IPS-18a (cell line): ENCODE data around the gene RRAGA.
A peak's percentile ranks its signal among the peaks of the same experiment; 100 is the strongest.

Experiments
- H3K27ac ChIP-seq: one replicate; pipeline ENCODE4 v1.5.1; 2013; ENCODE audit warnings: low read length
- H3K27me3 ChIP-seq: one replicate; pipeline ENCODE4 v1.6.1; 2013; ENCODE audit warnings: mild to moderate bottlenecking, low read length; ENCODE audit not compliant: control insufficient read depth, insufficient read depth
- H3K36me3 ChIP-seq: one replicate; pipeline ENCODE4 v1.6.1; 2013; ENCODE audit warnings: low read depth, low read length; ENCODE audit not compliant: control insufficient read depth
- H3K4me1 ChIP-seq: one replicate; pipeline ENCODE4 v1.6.1; 2013; ENCODE audit warnings: low read depth, low read length; ENCODE audit not compliant: control insufficient read depth
- H3K4me3 ChIP-seq: one replicate; pipeline ENCODE4 v1.5.1; 2013; ENCODE audit warnings: low read length
- H3K9ac ChIP-seq: one replicate; pipeline ENCODE4 v1.6.1; 2013; ENCODE audit warnings: mild to moderate bottlenecking, low read length, moderate library complexity
- H3K9me3 ChIP-seq: one replicate; pipeline ENCODE4 v1.6.1; 2013; ENCODE audit warnings: low read depth, low read length; ENCODE audit not compliant: control insufficient read depth

RRAGA gene

GRCh38 chr9:19030899-19031298, 18.3 kb upstream of the RRAGA start:
- H3K27me3 ChIP-seq: no peaks in the 10 kb centered on the region
- H3K4me1 ChIP-seq: no peaks in the 10 kb centered on the region
- no peak overlapping the region for H3K4me3 ChIP-seq
- H3K9ac ChIP-seq: no peak overlapping the region
- no peaks in the 10 kb centered on the region for H3K9me3 ChIP-seq
- H3K36me3 ChIP-seq: no peaks in the 10 kb centered on the region
- no peak overlapping the region for H3K27ac ChIP-seq

GRCh38 chr9:19032406-19032805, 16.8 kb upstream of the RRAGA start:
- H3K27me3 ChIP-seq: no peaks in the 10 kb centered on the region
- H3K4me3 ChIP-seq: no peak overlapping the region
- H3K9ac ChIP-seq: no peak overlapping the region
- no peak overlapping the region for H3K27ac ChIP-seq
- H3K36me3 ChIP-seq: no peaks in the 10 kb centered on the region
- no peaks in the 10 kb centered on the region for H3K4me1 ChIP-seq
- H3K9me3 ChIP-seq: no peaks in the 10 kb centered on the region

- Histone ChIP-seq H3K4me3 (no peak within 1 kb of the TSS), H3K27ac (no peak within 1 kb of the TSS), H3K27me3 (no peaks in the 10 kb centered on the region), H3K4me1 (no peaks in the 10 kb centered on the region), H3K9me3 (no peaks in the 10 kb centered on the region), H3K9ac (no peak within 1 kb of the TSS), H3K36me3 (no peaks in the 10 kb centered on the region)
Measured at GRCh38 chr9:19033015-19033414, 16.2 kb upstream of the RRAGA start, which contains the start of gene SAXO1. TSS of gene SAXO1 (minus strand) at chr9:19033209. CDS start at chr9:19032908, 301 bp downstream.

- Histone ChIP-seq H3K27me3 (no peaks in the 10 kb centered on the region), H3K9ac (no peak overlapping the region), H3K9me3 (no peaks in the 10 kb centered on the region), H3K4me3 (no peak overlapping the region), H3K27ac (no peak overlapping the region), H3K4me1 (no peaks in the 10 kb centered on the region), H3K36me3 (no peaks in the 10 kb centered on the region)
Measured at GRCh38 chr9:19036611-19037010, 12.6 kb upstream of the RRAGA start.

DNA sequence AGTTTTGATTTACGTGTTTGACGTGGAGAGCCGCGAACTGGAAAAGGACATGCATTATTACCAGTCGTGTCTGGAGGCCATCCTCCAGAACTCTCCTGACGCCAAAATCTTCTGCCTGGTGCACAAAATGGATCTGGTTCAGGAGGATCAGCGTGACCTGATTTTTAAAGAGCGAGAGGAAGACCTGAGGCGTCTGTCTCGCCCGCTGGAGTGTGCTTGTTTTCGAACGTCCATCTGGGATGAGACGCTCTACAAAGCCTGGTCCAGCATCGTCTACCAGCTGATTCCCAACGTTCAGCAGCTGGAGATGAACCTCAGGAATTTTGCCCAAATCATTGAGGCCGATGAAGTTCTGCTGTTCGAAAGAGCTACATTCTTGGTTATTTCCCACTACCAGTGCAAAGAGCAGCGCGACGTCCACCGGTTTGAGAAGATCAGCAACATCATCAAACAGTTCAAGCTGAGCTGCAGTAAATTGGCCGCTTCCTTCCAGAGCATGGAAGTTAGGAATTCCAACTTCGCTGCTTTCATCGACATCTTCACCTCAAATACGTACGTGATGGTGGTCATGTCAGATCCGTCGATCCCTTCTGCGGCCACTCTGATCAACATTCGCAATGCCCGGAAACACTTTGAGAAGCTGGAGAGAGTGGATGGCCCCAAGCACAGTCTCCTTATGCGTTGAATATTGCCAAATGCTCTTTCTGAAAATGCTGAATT, 850 bp downstream of the RRAGA start:
- Histone ChIP-seq H3K4me1 (peaks cover 11% of the 10 kb centered on the region), H3K36me3 (no peaks in the 10 kb centered on the region), H3K9ac (peak overlapping the region; percentile 85), H3K27me3 (no peaks in the 10 kb centered on the region), H3K27ac (no peak overlapping the region), H3K9me3 (no peaks in the 10 kb centered on the region), H3K4me3 (peak overlapping the region; percentile 82)

- Histone ChIP-seq H3K9ac (peak overlapping the region; percentile 85), H3K27ac (no peak overlapping the region), H3K27me3 (no peaks in the 10 kb centered on the region), H3K4me3 (peak overlapping the region; percentile 82), H3K9me3 (no peaks in the 10 kb centered on the region), H3K4me1 (peaks cover 11% of the 10 kb centered on the region), H3K36me3 (peaks cover 4% of the 10 kb centered on the region)
Measured at GRCh38 chr9:19050637-19051591, 1.7 kb downstream of the RRAGA start.

DNA sequence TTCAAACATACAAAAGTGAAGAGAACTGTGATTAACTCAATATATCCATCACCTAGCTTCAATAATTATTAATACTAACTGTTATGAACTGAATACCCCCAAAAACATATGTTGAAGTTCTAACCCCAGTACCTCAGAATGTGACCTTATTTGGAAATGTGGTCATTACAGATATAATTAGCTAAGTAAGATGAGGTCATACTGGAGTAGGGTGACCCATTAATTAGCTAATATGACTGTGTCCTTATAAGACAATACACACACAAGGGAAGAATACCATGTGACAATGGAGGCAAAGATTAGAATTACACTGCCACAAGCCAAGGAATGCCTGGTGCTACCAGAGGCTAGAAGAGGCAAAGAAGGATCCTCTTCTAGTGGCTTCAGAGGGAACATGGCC, 7.8 kb downstream of the RRAGA start:
- no peak overlapping the region for H3K9ac ChIP-seq
- peaks cover 57% of the 10 kb centered on the region for H3K36me3 ChIP-seq
- no peaks in the 10 kb centered on the region for H3K9me3 ChIP-seq
- H3K4me1 ChIP-seq: peaks cover 5% of the 10 kb centered on the region
- no peaks in the 10 kb centered on the region for H3K27me3 ChIP-seq
- no peak overlapping the region for H3K27ac ChIP-seq
- no peak overlapping the region for H3K4me3 ChIP-seq

DNA sequence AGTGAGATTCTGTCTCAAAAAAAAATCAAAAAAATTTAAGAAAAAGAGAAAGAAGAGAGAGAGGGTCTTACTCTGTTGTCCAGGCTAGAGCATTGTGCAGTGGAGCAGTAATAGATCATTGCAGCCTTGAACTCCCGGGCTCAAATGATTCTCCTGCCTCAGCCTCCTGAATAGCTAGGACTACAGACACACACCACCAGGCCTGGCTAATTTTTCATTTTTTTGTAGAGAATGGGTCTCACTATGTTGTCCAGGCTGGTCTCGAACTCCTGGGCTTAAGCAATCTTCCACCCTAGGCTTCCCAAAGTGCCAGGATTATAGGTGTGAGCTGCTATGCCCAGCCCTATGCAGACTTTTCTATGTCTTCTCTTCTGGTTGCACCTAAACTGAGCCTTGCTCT, 25.0 kb downstream of the RRAGA start:
- H3K9ac ChIP-seq: no peak overlapping the region
- H3K27me3 ChIP-seq: no peaks in the 10 kb centered on the region
- H3K36me3 ChIP-seq: peaks cover 67% of the 10 kb centered on the region
- H3K4me3 ChIP-seq: no peak overlapping the region
- H3K27ac ChIP-seq: no peak overlapping the region
- H3K9me3 ChIP-seq: no peaks in the 10 kb centered on the region
- no peaks in the 10 kb centered on the region for H3K4me1 ChIP-seq

DNA sequence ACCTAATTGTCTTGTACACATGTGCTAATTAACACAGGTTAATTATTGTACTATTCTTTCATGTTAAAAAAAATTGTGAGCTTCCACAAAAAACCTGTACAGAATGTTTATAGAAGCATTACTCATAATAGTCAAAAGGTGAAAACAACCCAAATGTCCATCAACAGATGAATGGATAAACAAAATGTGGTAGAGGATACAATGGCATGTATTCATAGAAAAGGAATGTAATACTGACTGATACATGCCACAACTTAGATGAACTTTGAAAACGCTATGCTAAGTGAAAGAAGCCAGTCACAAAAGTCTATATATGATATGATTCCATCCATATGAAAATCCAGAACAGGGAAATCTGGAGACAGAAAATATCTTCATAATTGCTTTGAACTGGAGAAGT, 25.6 kb downstream of the RRAGA start:
- Histone ChIP-seq H3K9ac (no peak overlapping the region), H3K4me1 (no peaks in the 10 kb centered on the region), H3K4me3 (no peak overlapping the region), H3K27me3 (no peaks in the 10 kb centered on the region), H3K36me3 (peaks cover 66% of the 10 kb centered on the region), H3K27ac (no peak overlapping the region), H3K9me3 (no peaks in the 10 kb centered on the region)

DNA sequence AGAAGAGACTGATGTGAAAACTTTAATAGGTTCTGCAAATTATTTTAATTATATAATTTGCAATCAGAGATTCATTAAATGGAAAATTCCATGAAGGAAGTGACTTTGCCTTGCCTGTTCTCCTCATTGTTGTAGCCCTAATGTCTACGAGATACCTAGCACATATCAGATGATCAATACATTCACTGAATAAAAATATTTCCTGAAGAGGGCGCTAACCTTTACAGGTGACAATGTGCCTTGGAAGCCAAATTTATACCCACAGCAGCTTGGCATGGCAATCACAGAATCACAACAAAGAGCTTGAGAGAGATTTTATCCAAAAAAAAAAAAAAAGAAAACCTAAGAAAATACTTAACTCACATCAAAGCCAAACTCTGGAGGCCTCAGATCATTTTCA, 36.1 kb downstream of the RRAGA start:
- H3K4me3 ChIP-seq: no peak overlapping the region
- H3K9ac ChIP-seq: no peak overlapping the region
- no peaks in the 10 kb centered on the region for H3K9me3 ChIP-seq
- H3K4me1 ChIP-seq: no peaks in the 10 kb centered on the region
- peaks cover 81% of the 10 kb centered on the region for H3K36me3 ChIP-seq
- no peak overlapping the region for H3K27ac ChIP-seq
- H3K27me3 ChIP-seq: no peaks in the 10 kb centered on the region

- Histone ChIP-seq H3K9ac (no peak overlapping the region), H3K9me3 (no peaks in the 10 kb centered on the region), H3K27ac (no peak overlapping the region), H3K4me1 (no peaks in the 10 kb centered on the region), H3K36me3 (peaks cover 81% of the 10 kb centered on the region), H3K4me3 (no peak overlapping the region), H3K27me3 (no peaks in the 10 kb centered on the region)
Measured at GRCh38 chr9:19087106-19088000, 38.1 kb downstream of the RRAGA start.
